SH-SY5Y (cell line): Measurements from ENCODE around the gene GFOD1.

Source experiments
- GATA2 ChIP-seq: IDR thresholded peaks from 2 replicates; pipeline ENCODE4 v1.6.1; 2011; ENCODE audit warnings: mild to moderate bottlenecking, low read depth, low read length
- GATA3 ChIP-seq: IDR thresholded peaks from 2 replicates; pipeline ENCODE4 v1.6.1; 2011; ENCODE audit warnings: low read depth, mild to moderate bottlenecking, low read length, moderate library complexity

Gene GFOD1

DNA sequence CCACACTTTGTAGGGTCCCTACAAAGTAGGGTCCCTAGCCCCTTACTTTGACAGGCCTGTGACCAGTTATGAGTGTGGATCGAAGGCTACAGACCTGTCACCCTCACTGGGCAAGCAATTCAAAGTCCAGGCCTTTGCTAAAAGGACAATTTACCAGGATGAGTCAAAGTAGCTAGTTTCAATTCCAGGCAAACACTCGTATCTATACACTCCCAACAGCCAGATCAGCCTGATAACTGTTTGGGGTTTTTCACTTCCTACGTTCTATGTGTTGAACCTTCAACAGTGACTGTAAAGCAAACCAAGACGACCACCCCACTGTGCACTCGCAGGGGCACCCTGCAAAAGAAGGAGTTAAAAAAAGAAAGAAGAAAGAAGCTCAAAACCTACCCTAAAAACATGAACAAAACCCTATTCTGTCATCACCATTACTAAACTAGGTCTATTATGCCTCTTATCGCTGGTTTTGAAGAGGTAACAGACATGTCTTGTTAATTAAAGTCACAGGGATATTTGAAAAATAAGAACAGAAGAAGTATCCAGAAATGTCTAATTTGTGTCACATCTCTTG is 3.2 kb downstream of the GFOD1 start:
- TF ChIP-seq GATA2: no peak
- no peak for TF ChIP-seq GATA3

GRCh38 chr6:13480631-13481501 is 6.5 kb downstream of the GFOD1 start:
- TF ChIP-seq GATA3: no peak
- TF ChIP-seq GATA2: no peak

GRCh38 chr6:13479971-13480434 is 7.4 kb downstream of the GFOD1 start:
- TF ChIP-seq GATA3: no peak

- TF ChIP-seq GATA3: no peak
- TF ChIP-seq GATA2: no peak
Measured at GRCh38 chr6:13479206-13479800, 8.1 kb downstream of the GFOD1 start.

GRCh38 chr6:13478525-13478966 is 8.9 kb downstream of the GFOD1 start:
- TF ChIP-seq GATA3 (no peak), GATA2 (no peak)

DNA sequence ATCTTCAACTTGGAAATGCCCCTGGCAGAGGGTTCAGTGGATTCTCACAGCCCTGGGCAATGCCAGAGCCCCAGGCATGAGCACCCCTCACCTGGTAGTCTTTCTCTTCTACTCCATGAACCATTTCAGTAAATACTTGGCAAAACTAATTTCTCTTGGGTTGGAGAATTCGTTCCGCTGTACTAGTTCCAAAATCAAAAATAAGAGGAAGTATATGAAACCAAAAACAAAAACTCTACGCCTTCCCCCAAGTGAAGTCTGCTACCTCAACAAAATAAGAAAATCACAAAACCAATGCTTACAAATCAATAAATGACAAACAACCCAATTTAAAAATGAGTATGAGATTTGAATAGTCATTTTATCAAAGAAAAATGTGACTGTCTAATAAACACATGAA is 12.6 kb downstream of the GFOD1 start:
- no peak for TF ChIP-seq GATA2
- no peak for TF ChIP-seq GATA3

GRCh38 chr6:13474360-13474759 is 13.0 kb downstream of the GFOD1 start:
- no peak for TF ChIP-seq GATA3
- no peak for TF ChIP-seq GATA2

DNA sequence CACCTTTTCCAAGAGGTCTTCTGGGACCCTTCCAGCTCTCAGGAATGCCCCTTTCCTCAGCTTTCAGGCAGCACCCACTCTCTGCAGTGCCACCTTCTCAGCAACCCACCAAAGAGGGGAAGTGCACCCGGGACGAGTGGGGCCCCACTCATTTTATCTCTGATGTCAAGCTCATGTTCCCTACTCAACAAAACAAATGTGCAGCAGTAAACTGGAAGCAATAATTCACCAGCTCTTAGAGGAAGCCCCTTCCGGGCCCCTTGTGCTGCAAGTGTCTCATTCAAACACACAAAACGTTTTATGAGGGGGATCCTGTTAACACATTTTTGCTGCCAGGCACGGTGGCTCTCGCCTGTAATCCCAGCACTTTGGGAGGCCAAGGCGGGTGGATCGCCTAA is 13.6 kb downstream of the GFOD1 start:
- no peak for TF ChIP-seq GATA2
- TF ChIP-seq GATA3: no peak

DNA sequence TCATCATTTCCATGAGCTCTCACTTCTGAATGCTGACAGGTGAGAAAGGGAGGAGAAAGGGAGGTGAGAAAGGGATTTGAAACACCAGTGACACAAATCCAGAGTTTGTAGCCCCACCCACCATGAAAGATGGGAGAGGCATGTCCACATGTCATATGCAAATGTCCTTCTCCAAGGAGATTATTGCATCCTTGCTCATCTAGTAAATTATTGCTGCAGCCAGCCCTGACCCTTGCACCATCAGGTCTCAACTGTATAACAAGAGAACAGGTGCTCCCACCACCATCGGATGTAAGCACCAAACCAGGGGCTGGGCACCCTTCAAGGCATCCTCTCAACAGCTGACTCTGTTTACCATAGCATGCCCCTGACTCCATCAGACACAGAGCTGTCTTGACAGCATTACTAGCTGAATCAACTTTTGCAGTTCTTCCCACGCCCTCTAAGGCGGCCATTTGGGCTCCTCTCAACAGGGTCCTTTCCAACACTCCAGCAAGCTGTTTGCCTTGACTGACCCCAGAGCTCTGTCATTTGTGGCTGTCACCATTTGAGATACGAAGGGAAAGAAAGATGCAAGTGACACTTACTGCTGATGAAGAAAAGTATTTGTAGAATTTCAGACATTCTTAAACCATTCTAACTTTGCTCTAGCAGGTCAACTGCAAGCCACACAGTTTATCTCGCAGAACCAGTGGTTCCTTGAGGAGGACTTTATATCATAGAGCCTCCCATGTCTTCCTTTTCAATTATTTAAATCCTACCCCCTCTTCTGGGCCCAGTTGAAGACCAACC is 14.2 kb downstream of the GFOD1 start:
- TF ChIP-seq GATA3: no peak
- TF ChIP-seq GATA2: no peak

DNA sequence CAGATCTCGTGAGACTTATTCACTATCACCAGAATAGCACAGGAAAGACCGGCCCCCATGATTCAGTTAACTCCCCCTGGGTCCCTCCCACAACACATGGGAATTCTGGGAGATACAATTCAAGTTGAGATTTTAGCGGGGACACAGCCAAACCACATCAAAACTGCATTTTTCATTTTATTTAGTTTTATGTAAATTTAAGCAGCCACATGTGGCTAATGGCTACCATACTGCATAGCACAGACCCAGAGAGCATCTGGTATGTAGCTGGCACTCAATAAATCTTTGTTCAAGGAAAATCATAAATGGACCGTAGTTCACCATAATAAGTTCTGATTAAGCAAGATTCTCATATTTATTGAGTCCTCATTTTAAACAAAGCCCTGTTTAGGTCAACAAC is 15.3 kb downstream of the GFOD1 start:
- TF ChIP-seq GATA3 (no peak), GATA2 (no peak)

- TF ChIP-seq GATA2 (no peak), GATA3 (no peak)
Measured at GRCh38 chr6:13471184-13471583, 16.2 kb downstream of the GFOD1 start.

GRCh38 chr6:13470238-13471140 is 16.9 kb downstream of the GFOD1 start:
- TF ChIP-seq GATA3 (no peak), GATA2 (no peak)

GRCh38 chr6:13469693-13470092 is 17.7 kb downstream of the GFOD1 start:
- TF ChIP-seq GATA2 (no peak), GATA3 (no peak)
